Heart right ventricle (tissue), 16 donors: ENCODE results near the gene RBP5. TPM values are rescaled to one million over a fixed set of nuclear protein-coding genes. Genes with fewer than 3 reads are reported as not detected.

ENCODE experiments used
- ATAC-seq, 8 donors: fragments of 200-7000 bp; cut with Tn5 transposase; one replicate each; pipeline ENCODE4 v1.9.1; 2020; ENCODE audit warnings: mild to moderate bottlenecking in 8 of 8, moderate library complexity in 8 of 8, moderate number of reproducible peaks in 1 of 8
- DNase-seq, 2 donors: peaks; one replicate each; pipeline ENCODE4 v3.0.0-alpha.2; 2020
- H3K27ac ChIP-seq, 10 donors: fragments of 200-600 bp; sonication (generic) in 2 of 10; one replicate each; pipeline versions ENCODE4 v1.5.0 to v1.8.0; 2020 to 2022; ENCODE audit warnings: mild to moderate bottlenecking in 3 of 10
- H3K27me3 ChIP-seq, 7 donors: fragments of 200-600 bp; one replicate each; pipeline ENCODE4 v1.8.0; 2021 to 2022; ENCODE audit warnings: mild to moderate bottlenecking in 2 of 7
- H3K36me3 ChIP-seq, 9 donors: fragments of 200-600 bp; sonication (generic) in 1 of 9; one replicate each; pipeline versions ENCODE4 v1.5.0 to v1.8.0; 2020 to 2022; ENCODE audit warnings: mild to moderate bottlenecking in 2 of 9
- H3K4me1 ChIP-seq, 9 donors: fragments of 200-600 bp; sonication (generic) in 1 of 9; one replicate each; pipeline versions ENCODE4 v1.5.0 to v1.8.0; 2020 to 2022; ENCODE audit warnings: mild to moderate bottlenecking in 4 of 9
- H3K4me3 ChIP-seq, 10 donors: fragments of 200-600 bp; sonication (generic) in 2 of 10; one replicate each; pipeline versions ENCODE4 v1.5.0 to v1.8.0; 2020 to 2022; ENCODE audit warnings: mild to moderate bottlenecking in 7 of 10, moderate library complexity in 2 of 10
- H3K9me3 ChIP-seq, 11 donors: fragments of 200-600 bp in 10 of 11; sonication (generic) in 2 of 11; one replicate each; pipeline versions ENCODE4 v1.5.0 to v1.8.0; 2013 to 2022; ENCODE audit warnings: mild to moderate bottlenecking in 2 of 11, control low read depth in 1 of 11, moderate library complexity in 1 of 11
- WGBS, 2 donors: extraction: QIAGEN DNeasy Blood & Tissue Kit; methylation state at CpG; one replicate each; pipeline ENCODE4 v1.1.7; 2013; ENCODE audit warnings: inconsistent platforms in 1 of 2; 5-methylcytosine and 5-hydroxymethylcytosine counted together
- intact Hi-C, 10 donors: fragments of 100-400 bp; cut with DNase I; formaldehyde crosslinking; loops; one replicate each; pipeline versions ENCODE4 v1.11.1 to v1.14.2; 2022
- polyA plus RNA-seq, 2 donors: library from polyadenylated mRNA; stranded (reverse); fragments of 200-250 nt; gene quantifications; one replicate each; pipeline ENCODE4 v1.2.3, GENCODE V29; 2013
- total RNA-seq, 10 donors: library from RNA; stranded (reverse); fragmentation: NEBNext Ultra II Directional in 3 of 10; extraction: Animal tissue kit (Norgen Biotek cat#: 25700) in 3 of 10; gene quantifications; one replicate each; pipeline versions ENCODE4 v1.2.1 to v1.2.4, GENCODE V29; 2021 to 2023
- TF ChIP-seq, protein P1 (sequence below), 9 donors: fragments of 200-600 bp; sonication (generic) in 2 of 9; IDR thresholded peaks; one replicate each; pipeline versions ENCODE4 v1.5.0 to v1.8.0; 2021 to 2022; ENCODE audit warnings: antibody characterized with exemption in 9 of 9, mild to moderate bottlenecking in 5 of 9, moderate library complexity in 1 of 9
- donor health status: Arrhythmogenic right ventricular cardiomyopathy.
- donor health status: ischemic (EF 13 %, LVEDD 7.1; RV severe dilation, severe dysfunction).
- donor health status: healthy with polysubstance abuse.
- donor health status: DM: no; HTN: yes; CAD: no.
- donor health status: DM: no; HTN: no; CAD: no.
- donor health status: ischemic (EF 25% LVEDD 6.9; RV normal size, moderate dysfunction).
- donor health status: ischemic (EF 25% LVEDD 5.7; RV mildly dilated, moderate dysfunction).
- donor health status: healthy.
- donor health status: DM: yes; HTN: yes; CAD: no.
- donor health status: Ischemic cardiomyopathy.
- donor health status: ischemic (EF 35%, LVEDD 5.7; RV mildly dilated, moderate dysfunction).
- donor health status: nonischemic (EF 11% LVEDD 7.7; RV severe dilation, severe dysfunction).
- donor health status: DM: yes; HTN: yes; CAD: no.
- donor health status: PGD.
- donor health status: ischemic (EF 29% LVEDD 5.4; RV normal size, mild dysfunction).
- donor health status: nonischemic (EF 23%, LVEDD 6.1; RV moderate dilation, normal function).

RBP5 gene
- total and polyA plus RNA-seq, 12 donors = 0.34 to 3.2 (median 0.64) TPM; not detected in 6

DNA sequence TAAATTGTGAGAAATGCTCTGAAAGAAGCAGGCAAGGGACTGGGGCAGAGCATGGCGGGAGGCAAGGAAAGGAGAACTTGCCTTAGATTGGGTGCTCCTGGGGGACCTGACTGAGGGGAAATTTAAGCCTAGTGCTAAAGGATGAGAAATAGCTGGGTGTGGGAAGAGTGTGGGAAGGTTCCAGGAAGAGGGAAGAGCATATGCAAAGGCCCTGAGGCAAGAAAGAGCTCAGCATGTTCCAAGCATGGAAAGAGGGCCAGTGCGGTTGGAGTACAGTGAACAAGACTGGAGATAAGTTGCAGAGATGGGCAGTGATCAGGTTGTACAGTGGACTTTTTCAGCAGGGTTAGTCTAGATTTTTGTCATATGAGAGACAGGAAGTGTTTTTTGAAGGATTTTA, 10.5 kb upstream of the RBP5 start:
- ATAC-seq = no peak
- H3K27ac ChIP-seq = no peak overlapping the region
- peaks cover 0 to 73% (median 0%) of the 10 kb centered on the region in 9 donors for H3K36me3 ChIP-seq
- H3K9me3 ChIP-seq = peaks cover 0 to 4% (median 0%) of the 10 kb centered on the region in 11 donors
- no peak overlapping the region for H3K4me3 ChIP-seq
- no peak for DNase-seq
- WGBS, 2 donors = 81 to 95% methylated on average over 2 of the region's 2 CpGs
- H3K27me3 ChIP-seq = no peaks in the 10 kb centered on the region
- intact Hi-C loops = no loop called here
- H3K4me1 ChIP-seq = peaks cover 0 to under 1% (median 0%) of the 10 kb centered on the region in 9 donors
- TF ChIP-seq, protein P1, sequence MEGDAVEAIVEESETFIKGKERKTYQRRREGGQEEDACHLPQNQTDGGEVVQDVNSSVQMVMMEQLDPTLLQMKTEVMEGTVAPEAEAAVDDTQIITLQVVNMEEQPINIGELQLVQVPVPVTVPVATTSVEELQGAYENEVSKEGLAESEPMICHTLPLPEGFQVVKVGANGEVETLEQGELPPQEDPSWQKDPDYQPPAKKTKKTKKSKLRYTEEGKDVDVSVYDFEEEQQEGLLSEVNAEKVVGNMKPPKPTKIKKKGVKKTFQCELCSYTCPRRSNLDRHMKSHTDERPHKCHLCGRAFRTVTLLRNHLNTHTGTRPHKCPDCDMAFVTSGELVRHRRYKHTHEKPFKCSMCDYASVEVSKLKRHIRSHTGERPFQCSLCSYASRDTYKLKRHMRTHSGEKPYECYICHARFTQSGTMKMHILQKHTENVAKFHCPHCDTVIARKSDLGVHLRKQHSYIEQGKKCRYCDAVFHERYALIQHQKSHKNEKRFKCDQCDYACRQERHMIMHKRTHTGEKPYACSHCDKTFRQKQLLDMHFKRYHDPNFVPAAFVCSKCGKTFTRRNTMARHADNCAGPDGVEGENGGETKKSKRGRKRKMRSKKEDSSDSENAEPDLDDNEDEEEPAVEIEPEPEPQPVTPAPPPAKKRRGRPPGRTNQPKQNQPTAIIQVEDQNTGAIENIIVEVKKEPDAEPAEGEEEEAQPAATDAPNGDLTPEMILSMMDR (IDR thresholded peaks at IDR 0.05) = no peak

DNA sequence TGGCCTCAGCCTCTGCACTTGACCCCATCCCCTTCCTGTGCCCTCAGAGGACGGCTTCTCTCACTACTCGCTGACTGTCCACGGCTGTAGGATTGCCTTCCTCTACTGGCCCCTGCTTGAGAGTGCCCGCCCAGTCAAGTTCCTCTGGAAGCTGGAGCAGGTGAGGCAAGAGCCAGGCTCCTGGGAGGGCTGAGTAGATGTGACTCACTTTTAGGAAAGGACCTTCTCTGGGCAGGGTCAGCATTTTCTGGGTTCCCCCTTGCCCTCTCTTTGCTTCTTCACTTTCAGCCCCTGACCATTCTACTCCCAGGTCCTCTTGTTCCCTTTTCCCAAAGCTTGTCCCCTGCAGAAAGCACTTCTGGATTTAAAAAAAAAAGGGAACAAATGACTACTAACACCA, 9.2 kb upstream of the RBP5 start:
- WGBS, 2 donors = 59 to 78% methylated on average over 4 of the region's 4 CpGs
- H3K27me3 ChIP-seq = no peaks in the 10 kb centered on the region
- intact Hi-C loops = no loop called here
- peaks cover 0 to 75% (median 0%) of the 10 kb centered on the region in 9 donors for H3K36me3 ChIP-seq
- ATAC-seq (no peak), DNase-seq (no peak)
- TF ChIP-seq, protein P1 (IDR thresholded peaks at IDR 0.05) = no peak
- no peak overlapping the region for H3K27ac ChIP-seq
- H3K4me3 ChIP-seq = no peak overlapping the region
- peaks cover 0 to 4% (median 0%) of the 10 kb centered on the region in 11 donors for H3K9me3 ChIP-seq
- no peaks in the 10 kb centered on the region for H3K4me1 ChIP-seq

DNA sequence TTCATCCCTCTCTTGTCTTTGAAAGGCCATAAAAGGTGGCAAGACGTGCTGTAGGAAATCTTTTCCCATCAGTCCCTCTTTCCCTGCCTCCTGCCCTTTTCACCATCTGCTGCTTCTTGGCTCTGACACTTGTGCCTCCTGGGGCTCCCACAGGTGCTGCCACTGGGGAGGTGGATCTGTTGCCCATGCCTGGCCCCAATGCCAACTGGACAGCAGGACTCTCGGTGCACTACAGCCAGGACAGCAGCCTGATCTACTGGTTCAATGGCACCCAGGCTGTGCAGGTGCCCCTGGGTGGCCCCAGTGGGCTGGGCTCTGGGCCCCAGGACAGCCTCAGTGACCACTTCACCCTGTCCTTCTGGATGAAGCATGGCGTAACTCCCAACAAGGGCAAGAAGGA, 8.0 kb upstream of the RBP5 start:
- WGBS, 2 donors = 94 to 97% methylated on average over 3 of the region's 3 CpGs
- DNase-seq = no peak
- H3K4me1 ChIP-seq = no peaks in the 10 kb centered on the region
- no peak overlapping the region for H3K27ac ChIP-seq
- intact Hi-C loops = no loop called here
- no peaks in the 10 kb centered on the region for H3K9me3 ChIP-seq
- H3K27me3 ChIP-seq = no peaks in the 10 kb centered on the region
- no peak overlapping the region for H3K4me3 ChIP-seq
- TF ChIP-seq, protein P1 (IDR thresholded peaks at IDR 0.05) = no peak
- ATAC-seq = no peak
- H3K36me3 ChIP-seq = peaks cover 0 to 69% (median 0%) of the 10 kb centered on the region in 9 donors

DNA sequence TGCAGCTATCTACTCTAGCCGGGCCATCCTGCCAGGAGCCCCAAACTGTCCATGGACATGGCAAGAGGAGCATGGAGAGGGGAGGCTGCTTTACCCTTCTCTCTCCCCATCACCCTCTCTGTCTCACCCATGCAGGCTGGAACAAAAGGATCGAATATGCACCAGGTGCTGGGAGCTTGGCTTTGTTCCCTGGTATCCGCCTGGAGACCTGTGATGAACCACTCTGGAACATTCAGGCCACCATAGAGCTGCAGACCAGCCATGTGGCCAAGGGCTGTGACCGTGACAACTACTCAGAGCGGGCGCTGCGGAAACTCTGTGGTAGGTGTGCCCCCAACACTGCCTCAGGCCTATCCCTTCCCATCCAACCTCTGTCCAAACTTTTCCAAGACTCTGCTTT, 7.4 kb upstream of the RBP5 start:
- no peak overlapping the region for H3K4me3 ChIP-seq
- H3K4me1 ChIP-seq = peaks cover 0 to 4% (median 2%) of the 10 kb centered on the region in 9 donors
- TF ChIP-seq, protein P1 (IDR thresholded peaks at IDR 0.05) = no peak
- no peaks in the 10 kb centered on the region for H3K9me3 ChIP-seq
- intact Hi-C loops = no loop called here
- H3K27me3 ChIP-seq = peaks cover 0 to under 1% (median 0%) of the 10 kb centered on the region in 7 donors
- 91 to 93% methylated on average over 7 of the region's 7 CpGs for WGBS, 2 donors
- ATAC-seq = no peak
- peaks cover 0 to 63% (median 0%) of the 10 kb centered on the region in 9 donors for H3K36me3 ChIP-seq
- no peak for DNase-seq
- H3K27ac ChIP-seq = no peak overlapping the region
